Measurements from ENCODE around the gene TEX11.
"Not testable (repeated sequence)": the region's sequence is repeated elsewhere in the genome, so short reads cannot be mapped to it uniquely, and the experiment has no call there.

TEX11 gene

DNA sequence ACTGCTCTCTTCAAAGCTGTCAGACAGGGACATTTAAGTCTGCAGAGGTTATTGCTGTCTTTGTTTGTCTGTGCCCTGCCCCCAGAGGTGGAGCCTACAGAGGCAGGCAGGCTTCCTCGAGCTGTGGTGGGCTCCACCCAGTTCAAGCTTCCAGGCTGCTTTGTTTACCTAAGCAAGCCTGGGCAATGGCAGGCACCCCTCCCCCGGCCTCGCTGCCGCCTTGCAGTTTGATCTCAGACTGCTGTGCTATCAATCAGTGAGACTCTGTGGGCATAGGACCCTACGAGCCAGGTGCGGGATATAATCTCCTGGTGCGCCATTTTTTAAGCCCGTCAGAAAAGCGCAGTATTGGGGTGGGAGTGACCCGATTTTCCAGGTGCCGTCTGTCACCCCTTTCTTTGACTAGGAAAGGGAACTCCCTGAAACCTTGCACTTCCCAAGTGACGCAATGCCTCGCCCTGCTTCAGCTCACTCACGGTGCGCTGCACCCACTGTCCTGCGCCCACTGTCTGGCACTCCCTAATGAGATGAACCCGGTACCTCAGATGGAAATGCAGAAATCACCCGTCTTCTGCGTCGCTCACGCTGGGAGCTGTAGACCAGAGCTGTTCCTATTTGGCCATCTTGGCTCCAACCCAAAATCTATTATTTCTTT, 338.5 kb downstream of the TEX11 start:
- DNase-seq, result not testable (repeated sequence)

DNA sequence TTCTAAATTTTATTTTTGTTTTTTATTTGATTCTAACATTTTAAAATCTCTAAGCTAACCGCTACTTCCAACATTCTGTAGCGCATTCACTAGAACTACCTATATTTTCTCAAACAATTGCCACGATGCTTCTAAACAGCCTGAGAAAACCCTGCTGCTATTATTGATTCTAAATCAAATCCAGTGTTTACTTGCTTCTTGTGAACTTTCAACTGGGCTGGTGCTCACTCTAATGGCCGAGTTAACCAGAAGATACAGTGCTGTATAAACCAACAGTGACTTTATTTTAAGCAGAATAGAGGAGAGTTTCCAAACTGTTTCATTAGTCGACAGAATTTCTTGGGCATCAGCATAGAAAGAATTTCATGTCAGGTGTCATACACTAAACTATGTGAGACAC, 353.6 kb downstream of the TEX11 start:
- no peak for DNase-seq

DNA sequence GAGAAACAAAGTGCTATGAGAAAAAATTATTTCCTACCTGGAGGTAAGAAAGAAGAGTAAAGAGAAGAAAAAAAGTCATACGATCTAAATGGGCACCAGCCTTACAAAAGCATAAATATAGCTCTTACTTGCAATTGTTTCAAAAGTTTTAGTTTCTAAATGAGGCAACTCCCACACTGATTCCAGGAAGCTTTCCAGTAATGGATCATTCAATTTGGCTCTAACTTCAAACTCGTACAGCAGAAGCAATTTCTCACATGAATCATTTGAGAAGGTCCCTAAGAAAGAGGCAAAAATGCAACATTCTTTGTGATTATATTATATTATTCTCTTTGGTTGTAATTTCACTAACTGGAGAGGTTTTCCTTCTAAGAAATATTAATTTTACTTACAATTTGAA, 354.0 kb downstream of the TEX11 start:
- DNase-seq, result no peak

DNA sequence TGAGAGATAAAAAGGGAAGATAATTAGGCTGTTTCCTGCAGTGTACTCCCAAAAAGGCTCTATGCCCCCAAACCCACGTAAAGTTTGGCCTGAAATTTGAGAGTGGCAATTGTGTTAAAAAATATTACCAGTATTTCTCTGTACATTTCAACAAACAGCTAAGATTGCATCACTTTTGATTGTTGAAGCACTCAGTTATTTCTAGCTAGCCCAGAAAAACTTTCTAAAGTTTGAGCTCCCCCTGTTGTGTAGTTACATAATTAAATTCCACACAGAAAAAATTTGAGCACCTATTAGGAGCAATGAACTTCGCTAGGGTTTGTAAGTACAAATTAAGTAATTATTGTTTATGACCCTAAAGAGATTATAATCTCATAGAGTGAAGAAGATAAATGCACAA, 354.4 kb downstream of the TEX11 start:
- no peak for DNase-seq

DNA sequence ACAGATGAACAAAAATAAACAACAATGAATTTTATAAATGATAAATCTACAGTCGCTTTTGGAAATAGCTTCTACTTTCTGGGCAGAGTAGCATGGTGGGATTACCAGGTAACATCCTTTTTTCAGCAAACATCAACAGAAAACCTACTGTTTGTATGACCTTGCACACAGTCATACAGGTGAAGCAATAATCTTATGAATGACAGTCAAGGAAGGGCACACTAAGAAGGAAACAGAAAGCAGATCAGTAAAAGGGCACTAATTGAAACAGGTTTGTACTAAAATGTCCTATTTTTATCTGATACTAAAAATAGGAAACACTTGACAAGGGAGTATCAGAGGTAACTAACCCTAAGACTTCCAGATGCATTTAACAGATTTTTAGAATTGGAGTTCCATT, 355.0 kb downstream of the TEX11 start:
- DNase-seq, result no peak

DNA sequence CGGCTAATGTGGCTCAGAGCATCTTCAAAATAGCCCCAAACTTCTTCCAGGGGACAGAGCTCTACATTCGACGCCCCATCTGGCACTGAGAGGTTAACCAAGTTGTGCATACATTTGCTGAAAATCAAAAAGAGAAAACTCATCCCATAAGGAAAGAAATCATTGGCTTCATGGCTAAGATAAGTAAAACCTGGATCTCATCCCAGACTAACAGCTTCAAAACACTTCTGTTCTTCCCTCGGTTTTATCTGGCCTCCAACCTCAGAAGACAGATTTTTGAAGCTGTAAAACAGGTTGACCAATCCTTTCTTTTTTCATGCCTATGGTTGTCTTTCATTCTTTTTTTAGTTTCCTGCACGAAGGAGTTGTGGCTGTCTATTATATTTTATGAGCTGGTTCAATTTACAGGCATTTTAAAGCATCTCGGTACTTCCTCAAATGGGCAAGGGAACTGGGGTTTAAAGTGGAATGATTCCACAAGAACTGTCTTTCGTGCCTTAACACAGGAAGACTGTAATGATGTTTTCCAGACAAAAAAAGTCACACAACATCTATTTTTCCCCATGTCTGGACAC, 356.3 kb downstream of the TEX11 start:
- no peak for DNase-seq

DNA sequence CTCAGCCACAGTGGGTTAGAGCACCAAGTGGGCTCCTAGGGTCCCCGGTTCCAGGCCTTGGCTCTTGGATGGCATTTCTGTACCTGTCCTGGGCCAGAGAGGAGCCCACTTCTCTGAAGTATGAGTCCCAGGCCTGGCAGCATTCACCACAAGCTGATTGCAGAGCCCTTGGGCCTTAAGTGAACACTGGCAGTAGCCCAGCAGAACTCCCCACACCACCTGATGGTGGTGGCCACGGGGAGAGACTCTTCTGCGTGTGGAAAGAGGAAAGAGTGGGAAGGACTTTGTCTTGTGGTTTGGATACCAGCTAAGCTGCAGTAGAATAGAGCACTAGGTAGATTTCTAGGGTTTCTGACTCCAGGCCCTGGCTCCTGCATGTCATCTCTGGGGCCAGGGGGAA, 359.1 kb downstream of the TEX11 start:
- DNase-seq, result no peak

DNA sequence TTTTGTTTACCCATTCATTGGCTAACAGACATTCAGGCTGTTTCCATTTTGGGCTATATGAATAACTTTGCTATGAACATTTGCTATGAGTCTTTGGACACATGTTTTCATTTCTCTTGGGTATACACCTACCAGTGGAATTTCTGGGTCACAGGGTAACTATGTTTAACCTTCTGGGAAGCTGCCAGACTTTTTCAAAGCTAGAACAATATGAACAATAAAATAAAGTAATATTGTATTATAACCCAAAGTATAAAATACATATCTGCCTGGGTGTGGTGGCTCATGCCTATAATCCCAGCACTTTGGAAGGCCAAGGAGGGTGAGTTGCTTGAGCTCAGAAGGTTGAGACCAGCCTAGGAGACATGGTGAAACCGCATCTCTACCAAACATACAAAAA, 373.3 kb downstream of the TEX11 start:
- no peak for DNase-seq

DNA sequence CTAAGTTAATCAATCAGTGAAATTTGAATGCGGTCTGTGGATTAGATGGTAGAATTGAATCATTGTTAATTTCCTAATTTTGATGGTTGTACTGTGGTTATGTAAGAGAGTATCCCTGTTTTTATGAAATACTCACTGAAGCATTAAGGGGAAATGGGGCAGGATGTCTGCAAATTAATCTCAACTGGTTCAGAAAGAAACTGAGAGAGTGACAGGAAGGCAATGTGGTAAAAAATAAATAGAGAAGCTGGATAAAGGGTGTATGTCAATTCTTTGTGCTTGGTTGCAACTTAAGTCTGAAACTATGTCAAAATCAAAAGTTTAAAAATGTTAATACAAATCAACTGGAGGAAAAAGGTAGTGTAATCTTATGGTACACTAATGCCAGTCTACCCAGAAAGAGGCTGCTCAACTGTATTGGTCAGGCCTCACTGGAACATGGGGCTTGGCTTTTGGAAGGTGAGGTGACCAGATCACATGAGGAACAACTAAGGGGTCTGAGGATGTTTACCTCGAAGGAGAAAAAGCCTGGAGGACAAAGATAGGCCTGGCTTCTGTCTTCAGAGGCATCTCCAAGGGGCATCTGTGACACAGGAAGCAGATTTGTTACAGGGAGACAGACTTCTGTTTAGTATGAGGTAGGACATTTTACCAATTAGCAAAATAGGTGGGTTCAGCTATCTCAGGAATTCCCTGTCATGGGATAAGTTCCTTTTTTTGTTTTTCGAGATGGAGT, 380.7 kb downstream of the TEX11 start:
- DNase-seq, result no peak

DNA sequence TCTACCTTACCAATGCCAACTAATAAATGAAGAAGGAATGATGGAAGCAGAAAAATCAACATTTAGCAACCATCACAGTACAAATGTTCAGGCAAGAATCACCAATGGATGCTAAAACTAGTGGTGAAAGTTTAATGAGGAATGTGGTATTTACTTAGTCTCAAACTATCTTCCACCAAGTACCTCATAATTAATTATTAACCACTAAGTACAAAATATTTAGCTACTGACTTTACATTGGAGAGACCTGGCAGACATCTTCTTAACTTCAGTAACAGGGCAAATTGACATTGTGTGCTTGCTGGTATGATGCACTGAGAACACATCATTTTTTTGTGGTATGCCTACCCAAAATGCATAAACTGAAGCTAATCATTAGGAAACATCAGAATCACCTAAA, 381.5 kb downstream of the TEX11 start:
- no peak for DNase-seq

DNA sequence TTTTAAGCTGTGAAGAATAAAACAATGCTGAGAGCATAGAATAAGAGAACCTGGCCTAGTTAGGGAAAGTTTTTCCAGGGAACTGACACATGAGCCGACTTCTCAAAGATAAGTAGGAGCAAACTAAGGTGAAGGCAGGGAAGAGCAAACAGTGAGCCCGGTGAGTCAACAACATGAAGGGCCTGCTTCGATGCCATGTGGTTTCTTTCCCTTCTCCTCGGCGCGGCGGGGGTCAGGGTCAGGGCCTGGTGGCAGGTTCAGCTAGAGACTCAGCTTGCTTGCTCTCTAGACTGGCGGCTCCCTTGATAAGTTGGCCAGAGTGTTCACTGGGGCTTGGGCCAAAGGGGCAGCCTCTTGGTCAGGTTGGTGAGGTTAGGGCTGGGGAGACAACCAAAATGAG, 382.8 kb downstream of the TEX11 start:
- peak; percentile 3 for DNase-seq

DNA sequence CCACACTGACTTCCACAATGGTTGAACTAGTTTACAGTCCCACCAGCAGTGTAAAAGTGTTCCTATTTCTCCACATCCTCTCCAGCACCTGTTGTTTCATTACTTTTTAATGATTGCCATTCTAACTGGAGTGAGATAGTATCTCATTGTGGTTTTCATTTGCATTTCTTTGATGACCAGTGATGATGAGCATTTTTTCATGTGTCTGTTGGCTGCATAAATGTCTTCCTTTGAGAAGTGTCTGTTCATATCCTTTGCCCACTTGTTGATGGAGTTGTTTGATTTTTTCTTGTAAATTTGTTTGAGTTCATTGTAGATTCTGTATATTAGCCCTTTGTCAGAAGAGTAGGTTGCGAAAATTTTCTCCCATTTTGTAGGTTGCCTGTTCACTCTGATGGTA, 392.8 kb downstream of the TEX11 start:
- DNase-seq, result not testable (repeated sequence)

DNA sequence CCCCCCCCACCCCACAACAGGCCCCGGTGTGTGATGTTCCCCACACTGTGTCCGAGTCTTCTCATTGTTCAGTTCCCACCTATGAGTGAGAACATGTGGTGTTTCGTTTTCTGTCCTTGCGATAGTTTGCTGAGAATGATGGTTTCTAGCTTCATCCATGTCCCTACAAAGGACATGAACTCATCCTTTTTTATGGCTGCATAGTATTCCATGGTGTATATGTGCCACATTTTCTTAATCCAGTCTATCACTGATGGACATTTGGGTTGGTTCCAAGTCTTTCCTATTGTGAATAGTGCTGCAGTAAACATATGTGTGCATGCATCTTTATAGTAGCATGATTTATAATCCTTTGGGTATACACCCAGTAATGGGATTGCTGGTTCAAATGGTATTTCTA, 393.2 kb downstream of the TEX11 start:
- not testable (repeated sequence) for DNase-seq

DNA sequence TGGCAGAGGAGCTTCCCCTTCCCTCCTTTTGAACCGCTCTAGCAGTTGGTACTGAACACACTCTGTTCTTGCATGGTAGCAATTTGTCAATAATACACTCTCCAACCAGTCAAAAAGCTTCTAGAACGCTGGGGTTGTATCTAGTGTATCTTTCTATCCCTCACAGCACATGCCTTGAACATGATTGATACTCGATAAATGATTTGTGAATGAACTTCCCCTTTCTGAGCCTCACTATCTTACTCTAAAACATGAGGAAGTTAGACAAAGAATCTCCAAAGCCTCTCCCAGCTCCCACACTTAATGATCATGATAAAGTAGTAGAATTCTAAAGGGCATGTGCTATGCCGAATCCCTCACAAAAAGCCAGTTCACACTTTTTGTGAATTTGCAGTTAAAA, 399.4 kb downstream of the TEX11 start:
- DNase-seq, result no peak

DNA sequence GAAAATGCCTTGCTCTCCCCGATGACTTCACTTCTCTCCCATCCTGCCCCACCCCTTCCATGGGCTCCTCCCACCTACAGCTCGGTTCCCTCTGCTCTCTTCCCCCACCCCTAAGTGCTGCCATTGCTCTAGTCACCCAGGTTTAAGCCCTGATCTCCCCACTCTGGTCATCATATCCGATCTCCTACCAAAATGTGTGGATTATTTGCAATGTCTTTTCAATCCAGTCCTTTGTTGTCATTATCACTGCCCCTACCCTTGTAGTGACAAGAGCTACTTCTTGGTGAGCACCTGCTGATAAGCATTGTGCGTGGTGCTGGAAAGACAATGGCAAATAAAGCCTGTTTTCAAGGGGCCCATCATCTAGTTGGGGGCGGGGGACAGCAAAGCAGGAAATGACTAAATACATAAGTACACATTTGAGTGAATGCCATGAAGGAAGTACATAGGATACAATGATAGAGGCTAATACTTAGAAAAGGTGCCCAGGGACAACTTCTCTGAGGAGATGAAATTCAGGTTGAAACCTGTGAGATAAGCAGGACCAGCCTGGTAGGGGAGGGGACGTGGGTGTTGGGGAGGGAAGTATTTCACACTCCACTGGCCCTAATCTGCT, 400.1 kb downstream of the TEX11 start:
- peak; percentile 2 for DNase-seq

DNA sequence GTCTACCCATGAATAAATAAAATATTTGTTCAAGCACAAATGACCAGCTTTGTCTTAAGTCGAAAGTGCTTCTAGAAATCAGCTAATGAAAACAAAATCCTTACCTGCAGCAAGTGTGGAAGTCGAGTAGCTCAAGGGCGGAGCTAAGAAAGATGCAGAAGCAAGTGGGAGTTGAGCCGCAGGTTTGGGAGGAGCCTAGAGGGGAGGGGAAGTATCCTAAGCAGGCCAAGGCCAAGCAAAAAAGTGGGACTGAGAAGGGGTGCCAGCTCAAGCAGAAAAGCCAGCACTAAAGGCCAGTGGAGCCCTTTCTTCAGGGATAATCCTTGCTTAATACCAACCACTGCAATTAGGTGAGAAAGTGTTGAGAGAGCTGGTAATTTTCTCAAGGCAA, 403.1 kb downstream of the TEX11 start:
- DNase-seq, result no peak

DNA sequence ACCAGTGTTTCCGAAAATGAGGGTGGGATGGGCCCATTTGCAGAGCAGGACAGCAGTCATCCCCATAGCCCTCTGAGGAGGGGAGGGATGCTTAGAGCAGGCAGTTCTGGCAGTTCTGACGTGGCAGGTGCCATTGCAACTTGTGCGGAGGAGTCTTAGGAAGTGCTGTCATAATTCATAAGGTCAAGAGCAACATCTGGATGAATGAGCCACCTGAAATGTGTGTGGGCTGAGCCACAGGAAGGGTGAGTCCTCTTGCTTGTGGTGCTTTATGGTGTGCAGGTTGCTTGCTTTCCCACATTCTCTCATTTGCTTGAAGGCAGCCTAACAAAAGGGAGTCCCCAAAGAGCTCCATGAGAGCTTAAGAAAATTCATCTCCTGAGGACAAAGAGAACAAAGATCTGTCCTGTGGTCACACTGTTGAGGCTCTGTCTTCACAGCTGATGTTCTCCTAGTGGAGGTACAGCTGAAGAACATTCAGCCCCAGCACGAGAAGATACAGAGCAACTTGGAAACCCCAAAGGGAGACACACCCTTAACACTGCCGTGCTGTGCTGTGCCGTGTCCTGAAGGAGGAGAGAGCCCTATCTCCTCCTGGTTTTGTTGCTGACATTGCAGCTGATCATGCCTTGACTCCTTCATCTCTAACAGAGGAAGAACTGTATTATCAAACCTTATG, 403.6 kb downstream of the TEX11 start:
- DNase-seq, result no peak

DNA sequence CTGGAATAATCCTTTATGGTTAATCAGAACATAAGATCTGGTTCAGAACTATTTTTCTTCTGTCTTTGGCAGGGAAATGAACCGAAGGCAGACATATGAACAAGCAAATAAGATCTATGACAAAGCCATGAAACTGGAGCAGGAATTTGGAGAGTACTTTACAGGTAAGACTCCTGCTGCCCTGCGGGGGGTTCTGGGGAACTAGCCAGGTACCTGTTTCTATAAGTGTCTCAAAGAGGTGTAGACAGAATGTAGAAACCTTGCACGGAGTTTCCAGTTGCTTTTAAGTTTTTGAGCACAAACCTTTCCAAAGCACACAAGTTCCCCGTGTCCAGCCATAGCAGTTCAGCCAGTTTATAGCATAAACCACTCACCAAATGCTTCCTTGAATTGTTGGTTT, 407.7 kb downstream of the TEX11 start:
- DNase-seq, result no peak

DNA sequence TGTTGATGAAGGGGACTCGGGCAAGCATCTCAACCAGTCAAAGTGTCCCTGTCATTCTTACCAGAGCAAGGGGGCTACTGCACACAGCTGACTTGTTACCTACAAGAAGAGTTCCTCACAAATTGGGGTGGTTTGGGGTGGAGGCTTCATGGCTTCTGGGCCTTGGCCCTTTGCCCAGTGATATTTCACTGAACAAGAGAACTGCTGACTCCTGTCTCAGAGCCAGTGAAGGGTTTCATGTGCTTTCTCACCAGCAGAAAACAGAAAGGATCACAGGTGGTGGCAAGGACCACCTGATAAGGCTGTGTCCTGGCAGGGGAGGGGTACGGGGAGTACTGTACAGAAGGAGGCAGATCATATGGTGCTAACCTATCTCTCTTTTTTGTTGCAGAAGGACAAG, 410.4 kb downstream of the TEX11 start:
- DNase-seq, result no peak

DNA sequence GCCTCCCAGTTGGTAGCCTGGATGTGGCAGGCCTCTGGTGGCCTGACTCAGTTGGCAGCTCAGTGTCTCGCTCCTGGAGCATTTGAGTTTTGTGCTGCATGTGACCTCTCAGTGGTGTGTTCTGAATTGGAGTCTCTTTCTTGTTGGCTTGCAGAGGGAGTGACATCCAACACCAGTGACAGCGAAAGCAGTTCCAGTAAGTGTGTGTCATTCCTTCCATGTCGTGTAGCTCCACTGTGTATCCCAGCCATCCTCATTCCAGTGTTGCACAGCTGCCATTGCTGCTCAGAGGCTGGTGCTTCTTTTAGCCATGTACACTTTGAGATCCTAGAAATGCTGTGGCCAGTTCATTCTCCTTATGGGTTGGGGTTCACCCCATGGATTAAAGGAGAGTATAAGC, 411.5 kb downstream of the TEX11 start:
- DNase-seq, result no peak

DNA sequence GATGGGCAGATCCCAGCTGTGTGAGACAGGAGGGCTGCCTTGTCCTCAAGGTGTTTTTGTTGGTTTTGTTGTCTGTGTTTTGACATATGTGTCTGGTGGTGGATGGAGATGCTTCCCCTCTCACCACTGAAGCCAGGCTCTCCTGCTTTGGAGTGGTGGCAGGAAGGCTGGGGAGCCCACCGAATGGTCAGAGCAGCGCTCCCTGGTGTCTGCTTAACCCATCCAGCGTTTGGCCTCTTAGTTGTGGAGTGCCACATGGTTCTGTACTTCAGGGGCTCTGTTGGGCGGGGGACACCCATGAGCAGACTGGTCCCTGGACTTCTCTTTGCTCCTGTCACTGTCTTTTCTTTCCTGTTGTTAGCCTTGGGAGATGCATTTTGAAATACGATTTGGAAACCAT, 412.0 kb downstream of the TEX11 start:
- DNase-seq, result no peak

DNA sequence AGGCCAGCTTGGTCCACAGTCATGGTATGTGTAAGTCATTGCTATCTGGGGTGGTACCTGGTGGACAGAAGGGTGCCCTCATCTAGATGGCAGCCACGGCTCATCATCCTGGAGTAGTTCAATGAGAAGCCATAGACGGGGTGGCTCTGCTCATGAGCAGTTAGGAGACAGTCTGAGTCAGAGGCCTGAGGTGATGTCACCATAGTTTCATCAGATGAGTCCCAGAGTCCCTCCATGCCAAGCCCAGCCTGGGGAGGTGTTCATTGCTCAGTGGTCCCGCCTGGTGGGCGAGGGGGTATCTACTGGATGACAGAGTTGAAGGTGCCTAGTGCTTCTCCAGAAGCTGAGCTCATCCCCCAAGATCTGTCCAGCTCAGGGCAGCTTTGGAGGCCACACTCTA, 414.1 kb downstream of the TEX11 start:
- no peak for DNase-seq

DNA sequence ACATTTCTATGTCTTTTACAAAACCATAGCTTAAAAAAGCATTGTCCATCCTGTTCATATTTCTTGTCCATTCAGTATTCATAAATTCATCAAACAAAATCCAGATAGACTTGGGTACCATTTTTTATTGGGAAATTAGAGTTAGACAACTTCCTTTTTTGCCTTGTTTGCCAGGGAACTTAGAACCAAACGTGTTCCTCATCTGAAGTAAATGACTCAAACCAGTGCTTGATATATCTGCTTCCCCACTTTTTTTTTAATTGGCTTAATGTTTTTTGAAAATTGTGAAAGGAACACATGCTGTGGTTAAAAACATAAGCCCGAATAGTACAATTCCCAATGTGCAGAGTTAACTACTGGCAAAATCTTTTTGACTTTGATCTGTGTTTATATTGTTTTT, 419.7 kb downstream of the TEX11 start:
- DNase-seq, result no peak

DNA sequence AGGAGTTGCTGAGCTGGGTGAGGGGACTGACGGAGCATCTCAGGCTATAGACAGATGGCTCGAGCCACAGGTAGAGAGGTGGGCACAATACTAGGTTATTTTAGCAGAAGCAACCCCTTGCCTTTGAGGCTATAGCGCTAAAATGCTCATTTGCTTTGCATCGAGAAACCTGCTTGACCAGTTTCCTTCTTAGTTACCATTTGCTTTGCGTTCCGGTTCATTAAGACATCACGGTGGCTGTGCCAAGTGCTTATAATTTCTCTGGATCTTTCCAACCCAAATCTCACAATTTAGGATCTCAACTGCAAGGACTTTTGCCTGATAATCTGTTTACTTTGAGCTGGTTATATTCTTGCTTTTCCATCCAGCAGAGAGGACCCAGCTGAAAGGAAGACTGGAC, 423.0 kb downstream of the TEX11 start:
- DNase-seq, result no peak
